GM12872 (cell line): ENCODE data around the gene HOXC11.

Experiments
- TF ChIP-seq, protein P1 (sequence below): IDR thresholded peaks from 3 replicates; pipeline ENCODE4 v1.5.1; 2011; ENCODE audit warnings: low read depth, mild to moderate bottlenecking, low read length, moderate library complexity; ENCODE audit not compliant: insufficient read depth

Gene HOXC11

DNA sequence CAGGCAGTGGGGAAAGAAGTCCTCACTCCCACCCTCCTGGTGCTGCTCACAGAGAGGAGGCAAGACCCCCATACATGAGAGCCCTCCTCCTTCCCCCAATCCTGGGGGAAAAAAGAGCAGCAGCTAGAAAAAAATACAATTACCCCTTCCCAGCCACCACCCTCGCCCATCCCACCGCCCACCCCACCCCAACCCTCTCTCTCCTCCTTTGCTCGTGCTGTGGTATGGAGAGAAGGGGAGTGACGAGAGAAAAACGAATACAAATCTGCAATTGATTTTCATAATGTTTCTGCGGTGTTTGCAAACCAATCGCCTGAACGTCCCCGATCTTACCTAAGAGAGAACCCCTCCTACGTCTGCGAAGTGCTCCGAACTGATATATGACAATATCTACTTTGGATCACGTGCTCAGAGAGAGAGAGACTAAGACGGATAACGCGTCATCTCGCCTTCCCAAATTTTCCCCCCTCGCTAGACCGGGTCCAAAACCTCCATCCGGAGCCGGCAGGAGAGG is at the start of gene HOXC11:
Gene HOXC11 (plus strand): TSS at position 405 of the 514 bp plus-strand sequence. CDS start 116 bp downstream, outside the sequence.
- TF ChIP-seq, protein P1, sequence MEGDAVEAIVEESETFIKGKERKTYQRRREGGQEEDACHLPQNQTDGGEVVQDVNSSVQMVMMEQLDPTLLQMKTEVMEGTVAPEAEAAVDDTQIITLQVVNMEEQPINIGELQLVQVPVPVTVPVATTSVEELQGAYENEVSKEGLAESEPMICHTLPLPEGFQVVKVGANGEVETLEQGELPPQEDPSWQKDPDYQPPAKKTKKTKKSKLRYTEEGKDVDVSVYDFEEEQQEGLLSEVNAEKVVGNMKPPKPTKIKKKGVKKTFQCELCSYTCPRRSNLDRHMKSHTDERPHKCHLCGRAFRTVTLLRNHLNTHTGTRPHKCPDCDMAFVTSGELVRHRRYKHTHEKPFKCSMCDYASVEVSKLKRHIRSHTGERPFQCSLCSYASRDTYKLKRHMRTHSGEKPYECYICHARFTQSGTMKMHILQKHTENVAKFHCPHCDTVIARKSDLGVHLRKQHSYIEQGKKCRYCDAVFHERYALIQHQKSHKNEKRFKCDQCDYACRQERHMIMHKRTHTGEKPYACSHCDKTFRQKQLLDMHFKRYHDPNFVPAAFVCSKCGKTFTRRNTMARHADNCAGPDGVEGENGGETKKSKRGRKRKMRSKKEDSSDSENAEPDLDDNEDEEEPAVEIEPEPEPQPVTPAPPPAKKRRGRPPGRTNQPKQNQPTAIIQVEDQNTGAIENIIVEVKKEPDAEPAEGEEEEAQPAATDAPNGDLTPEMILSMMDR = no peak

GRCh38 chr12:53924521-53925405 is 48.2 kb upstream of the HOXC11 start:
- TF ChIP-seq, protein P1 = no peak

GRCh38 chr12:53927220-53928029 is 45.5 kb upstream of the HOXC11 start:
- TF ChIP-seq, protein P1 = no peak

GRCh38 chr12:53928054-53928835 is 44.7 kb upstream of the HOXC11 start:
- TF ChIP-seq, protein P1 = no peak

GRCh38 chr12:53929527-53929926 is 43.4 kb upstream of the HOXC11 start:
- TF ChIP-seq, protein P1 = no peak

- TF ChIP-seq, protein P1 = no peak
These were observed 42.2 kb upstream of the HOXC11 start for GRCh38 chr12:53930591-53931255.
